HepG2 (cell line): ENCODE data around the gene PRDX5. TPM values are rescaled to one million over a fixed set of nuclear protein-coding genes. Genes with fewer than 3 reads are reported as not detected.

Source experiments
- AGO2 ChIP-seq: fragments of 200-400 bp; formaldehyde crosslinking; optimal IDR thresholded peaks from 2 replicates; pipeline ENCODE3; 2017; ENCODE audit warnings: mild to moderate bottlenecking, low read depth, low read length, moderate library complexity
- ARID2 ChIP-seq: sonication (generic); formaldehyde crosslinking; IDR thresholded peaks from 2 replicates; pipeline ENCODE4 v1.8.1; 2022; ENCODE audit warnings: mild to moderate bottlenecking, missing genetic modification reagents, borderline replicate concordance
- ARID3A ChIP-seq: IDR thresholded peaks from 2 replicates; pipeline ENCODE4 v1.6.1; 2012; ENCODE audit warnings: low read depth, low read length, improper control_type of control experiment
- GZF1 ChIP-seq: sonication (generic); formaldehyde crosslinking; IDR thresholded peaks from 2 replicates; pipeline ENCODE4 v1.5.1; 2020; ENCODE audit warnings: mild to moderate bottlenecking, missing genetic modification reagents
- MAZ ChIP-seq, 2 experiments: sonication (generic) in 1 of 2; formaldehyde crosslinking in 1 of 2; IDR thresholded peaks; 2 replicates each; pipeline versions ENCODE4 v1.5.0 to v1.6.1; 2012 to 2020; ENCODE audit warnings: low read depth in 2 of 2, mild to moderate bottlenecking in 2 of 2, borderline replicate concordance in 1 of 2, improper control_type of control experiment in 1 of 2, low read length in 1 of 2, missing genetic modification reagents in 1 of 2, moderate library complexity in 1 of 2
- PRDM10 ChIP-seq: sonication (generic); formaldehyde crosslinking; IDR thresholded peaks from 2 replicates; pipeline ENCODE4 v1.4.0; 2020; ENCODE audit warnings: low read depth, missing genetic modification reagents
- RORA ChIP-seq: sonication (generic); formaldehyde crosslinking; IDR thresholded peaks from 2 replicates; pipeline ENCODE4 v1.5.0; 2020; ENCODE audit warnings: mild to moderate bottlenecking, missing genetic modification reagents, moderate library complexity
- SKIL ChIP-seq: sonication (generic); formaldehyde crosslinking; IDR thresholded peaks from 2 replicates; pipeline ENCODE4 v1.8.0; 2022; ENCODE audit warnings: missing genetic modification reagents, mild to moderate bottlenecking, moderate library complexity, borderline replicate concordance
- ZMYM4 ChIP-seq: sonication (generic); formaldehyde crosslinking; IDR thresholded peaks from 2 replicates; pipeline ENCODE4 v1.8.1; 2023; ENCODE audit warnings: mild to moderate bottlenecking, missing genetic modification reagents
- ZNF18 ChIP-seq: sonication (generic); formaldehyde crosslinking; IDR thresholded peaks from 2 replicates; pipeline ENCODE4 v1.8.0; 2022; ENCODE audit warnings: mild to moderate bottlenecking, missing genetic modification reagents; ENCODE audit not compliant: insufficient replicate concordance
- ZNF329 ChIP-seq: sonication (generic); formaldehyde crosslinking; IDR thresholded peaks from 2 replicates; pipeline ENCODE4 v1.9.0; 2021; ENCODE audit warnings: low read depth, mild to moderate bottlenecking, missing genetic modification reagents
- ZNF343 ChIP-seq: sonication (generic); formaldehyde crosslinking; IDR thresholded peaks from 2 replicates; pipeline ENCODE4 v1.4.0; 2020; ENCODE audit warnings: mild to moderate bottlenecking, missing genetic modification reagents
- ZNF430 ChIP-seq: sonication (generic); formaldehyde crosslinking; IDR thresholded peaks from 2 replicates; pipeline ENCODE4 v1.9.0; 2021; ENCODE audit warnings: mild to moderate bottlenecking, missing genetic modification reagents
- ZNF670 ChIP-seq: sonication (generic); formaldehyde crosslinking; IDR thresholded peaks from 2 replicates; pipeline ENCODE4 v1.8.0; 2022; ENCODE audit warnings: mild to moderate bottlenecking, missing genetic modification reagents, borderline replicate concordance
- ZNF850 ChIP-seq: sonication (generic); formaldehyde crosslinking; conservative IDR thresholded peaks from 2 replicates; pipeline ENCODE4 v1.9.0; 2021; ENCODE audit warnings: mild to moderate bottlenecking, missing genetic modification reagents
- ZSCAN5A ChIP-seq: sonication (generic); formaldehyde crosslinking; IDR thresholded peaks from 2 replicates; pipeline ENCODE4 v1.8.0; 2022; ENCODE audit warnings: mild to moderate bottlenecking, missing genetic modification reagents, borderline replicate concordance
- polyA plus RNA-seq, 8 experiments: library from polyadenylated mRNA; depleted of rRNA in 3 of 8; stranded (reverse) in 7 of 8; unstranded in 1 of 8; fragments of >200 nt; fragmentation: Illumina TruSeq in 4 of 8; extraction: Trizol in 4 of 8; gene quantifications; 2 replicates each; pipeline versions ENCODE4 v1.2.1 to v1.2.3, GENCODE V29; 2011 to 2016; ENCODE audit warnings: low read depth in 4 of 8, missing spikeins in 1 of 8, mixed read lengths in 1 of 8; ENCODE audit not compliant: insufficient read depth in 1 of 8
- total RNA-seq, 5 experiments: library from RNA; depleted of rRNA; stranded (reverse); fragments of >200 nt; fragmentation: Illumina TruSeq; extraction: Trizol; gene quantifications; 2 replicates each; pipeline ENCODE4 v1.2.3, GENCODE V29; 2016; ENCODE audit warnings: low read depth in 1 of 5

Gene PRDX5
- total and polyA plus RNA-seq, 2 of the 13 experiments (the other 11 are each of a cell fraction or from before 2014, with no cell fraction given) = 215 to 311 TPM

- TF ChIP-seq ZNF18 (peak; percentile 46), ZNF850 (CRISPR knock-in tag) (0 out of 2 replicates have a peak, but pooled peaks have one; percentile 2), RORA (CRISPR knock-in tag) (no peak), SKIL (CRISPR knock-in tag) (no peak; the same call in 1 of the 2 replicates), MAZ (IDR thresholded peaks at IDR 0.05; ENCODE audit: borderline replicate concordance, low read depth, low read length) (no peak), MAZ (CRISPR knock-in tag; IDR thresholded peaks at IDR 0.05; ENCODE audit: low read depth) (peak; percentile 64), ZNF430 (CRISPR knock-in tag) (no peak), ZSCAN5A (CRISPR knock-in tag) (no peak), AGO2 (peak; percentile 56), GZF1 (CRISPR knock-in tag) (no peak), ZNF343 (CRISPR knock-in tag) (0 out of 2 replicates have a peak, but pooled peaks have one; percentile 77), ZNF329 (CRISPR knock-in tag) (no peak), ZMYM4 (CRISPR knock-in tag) (peak; percentile 6; the same call in 1 of the 2 replicates), ARID2 (CRISPR knock-in tag) (no peak), ZNF670 (no peak), PRDM10 (CRISPR knock-in tag) (no peak), ARID3A (no peak; the same call in 1 of the 2 replicates)
These were observed at the start of gene PRDX5 (continued) for GRCh38 chr11:64317961-64318765.
